GDM1 (cell line): ENCODE measurements around the gene INPP4A.

ENCODE experiments used
- DNase-seq: peaks from one replicate; lab custom pipeline; 2025; lab: John Stamatoyannopoulos, UW

INPP4A gene

DNA sequence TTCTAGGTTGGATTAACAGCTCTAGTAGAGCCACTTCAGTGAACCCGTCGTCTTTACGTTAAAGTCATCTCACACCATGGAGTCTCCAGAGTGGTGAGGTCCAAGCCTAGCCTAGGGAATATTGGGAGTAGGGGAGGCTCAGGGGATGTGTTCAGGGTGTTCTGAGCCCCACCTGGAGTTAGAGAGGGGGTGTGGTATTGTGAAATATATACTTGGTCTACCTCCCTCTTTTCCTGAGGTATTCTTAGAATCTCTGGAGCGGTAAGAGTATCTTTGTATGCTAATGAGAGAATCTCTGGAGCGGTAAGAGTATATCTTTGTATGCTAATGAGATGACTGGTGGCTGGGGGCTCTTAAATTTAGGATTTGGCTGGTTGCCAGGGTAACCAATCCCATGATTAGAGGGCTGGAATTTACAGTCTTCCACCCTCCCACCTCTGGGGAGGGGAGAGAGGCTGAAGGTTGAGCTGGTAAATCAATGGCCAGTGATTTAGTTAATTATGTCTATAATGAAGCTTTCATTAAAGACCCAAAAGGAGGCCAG lies 69.5 kb downstream of the INPP4A start:
- DNase-seq = no peak

DNA sequence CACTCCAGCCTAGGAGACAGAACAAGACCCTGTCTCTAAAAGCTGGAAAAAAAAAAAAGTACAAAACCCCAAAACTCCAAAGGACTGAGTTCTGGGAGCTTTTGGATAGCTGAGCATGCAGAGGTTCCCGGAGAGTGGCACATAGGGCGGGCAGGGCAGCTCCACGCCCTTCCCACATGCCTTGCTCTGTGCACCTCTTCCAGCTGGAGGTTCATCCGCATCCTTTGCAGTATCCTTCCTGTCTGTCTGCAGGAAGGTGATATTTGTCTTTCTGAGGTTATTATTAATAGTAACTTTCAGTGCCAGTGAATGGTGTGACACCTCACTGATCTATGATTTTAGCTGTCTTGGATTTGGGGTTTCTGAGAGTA lies 70.2 kb downstream of the INPP4A start:
- DNase-seq = no peak

GRCh38 chr2:98515250-98515991 lies 70.8 kb downstream of the INPP4A start:
- DNase-seq = peak; percentile 23

DNA sequence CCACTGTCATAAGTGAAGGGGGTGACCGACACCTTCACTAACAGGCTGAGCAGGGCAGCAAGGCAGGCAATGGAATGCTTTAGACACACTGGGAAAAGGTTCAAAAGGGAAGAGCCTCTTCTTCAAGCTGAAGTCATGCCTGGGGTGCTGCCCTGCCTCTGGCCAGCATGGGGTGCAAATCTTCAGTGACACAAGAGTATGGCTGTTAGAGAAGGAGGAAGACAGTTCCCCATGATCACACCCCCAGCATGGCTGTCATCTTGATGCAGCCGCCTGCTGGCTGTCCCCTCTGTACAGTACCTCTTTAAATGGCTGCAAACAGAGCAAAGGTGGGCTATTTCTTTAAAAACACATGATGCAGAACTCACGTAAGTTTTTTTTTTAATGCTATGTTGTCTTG lies 71.9 kb downstream of the INPP4A start:
- no peak for DNase-seq

DNA sequence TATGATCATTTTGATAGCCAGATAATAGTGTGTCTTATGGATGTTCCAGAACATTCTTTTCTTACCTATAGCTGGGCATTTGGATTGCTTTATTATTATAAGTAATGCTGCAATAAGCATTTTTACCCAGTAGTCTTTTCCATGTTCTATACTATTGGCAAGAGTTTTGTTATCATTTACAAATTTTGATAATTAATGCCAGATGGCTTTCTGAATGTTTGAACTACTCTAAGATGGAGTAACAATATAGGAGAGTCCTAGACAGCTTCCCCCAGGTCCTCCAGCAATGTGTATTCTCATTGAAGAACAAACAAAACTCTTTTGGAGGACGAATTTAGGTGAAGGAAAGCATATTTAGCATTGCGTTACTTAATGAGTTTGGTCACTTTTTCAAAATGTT lies 73.0 kb downstream of the INPP4A start:
- DNase-seq = no peak

DNA sequence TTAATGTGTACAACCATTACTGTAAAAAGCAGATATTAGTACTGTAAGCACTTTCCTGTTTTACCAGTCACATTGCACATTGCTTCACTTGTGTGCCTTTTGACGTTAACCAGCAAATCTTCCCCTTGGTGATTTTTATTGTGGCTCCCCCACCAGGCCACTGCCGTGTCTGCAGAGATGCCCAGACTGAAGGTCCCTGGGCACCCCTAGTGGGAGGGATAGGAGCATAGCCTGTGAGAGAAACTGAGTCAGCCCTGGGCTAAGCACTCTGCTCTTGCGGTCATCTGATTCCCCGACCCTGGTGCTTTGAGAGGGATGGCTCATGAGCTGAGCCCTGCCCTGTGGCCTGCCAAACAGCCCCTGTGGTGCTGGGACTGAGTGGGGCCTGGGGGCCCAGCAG lies 73.4 kb downstream of the INPP4A start:
- DNase-seq = no peak

DNA sequence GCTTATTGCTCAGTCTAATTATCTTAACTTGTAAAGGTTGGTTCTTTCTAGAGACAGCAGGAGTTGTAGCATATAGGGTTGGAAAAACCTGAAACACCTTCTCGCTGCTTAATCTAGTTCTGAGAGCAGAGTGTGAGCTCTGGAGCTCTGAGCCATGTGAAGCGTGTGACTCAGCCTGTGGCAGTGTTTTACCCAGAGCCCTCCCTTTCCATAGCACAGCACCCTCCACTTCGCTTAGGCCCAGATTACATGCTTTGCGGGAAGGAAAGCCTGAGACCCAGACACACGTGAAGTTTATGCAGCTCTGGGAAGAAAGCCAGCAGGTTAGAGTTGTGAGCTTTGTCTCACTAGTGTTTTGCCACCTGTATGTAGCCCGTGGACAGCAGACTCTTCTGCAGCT lies 74.5 kb downstream of the INPP4A start:
- no peak for DNase-seq

DNA sequence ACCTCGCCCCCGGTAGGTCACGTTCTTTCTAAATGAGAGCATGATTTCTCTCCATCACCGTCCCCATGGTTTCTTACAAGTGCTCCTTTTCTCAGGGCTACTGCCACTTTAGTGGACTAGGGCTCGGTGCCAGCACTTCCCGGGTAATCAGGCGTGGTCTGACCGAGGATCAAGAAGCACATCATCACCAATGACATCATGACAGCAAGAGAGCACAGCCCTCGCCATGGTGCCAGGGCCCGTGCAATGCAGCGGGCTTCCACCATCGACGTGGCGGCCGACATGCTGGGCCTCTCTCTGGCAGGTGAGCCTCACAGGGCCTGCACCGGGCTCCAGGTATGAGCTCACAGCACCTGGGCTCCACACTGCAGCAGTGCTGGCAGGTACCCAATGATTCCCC lies 75.2 kb downstream of the INPP4A start:
- DNase-seq = no peak

- no peak for DNase-seq
These were observed 76.1 kb downstream of the INPP4A start for GRCh38 chr2:98520806-98521205.

DNA sequence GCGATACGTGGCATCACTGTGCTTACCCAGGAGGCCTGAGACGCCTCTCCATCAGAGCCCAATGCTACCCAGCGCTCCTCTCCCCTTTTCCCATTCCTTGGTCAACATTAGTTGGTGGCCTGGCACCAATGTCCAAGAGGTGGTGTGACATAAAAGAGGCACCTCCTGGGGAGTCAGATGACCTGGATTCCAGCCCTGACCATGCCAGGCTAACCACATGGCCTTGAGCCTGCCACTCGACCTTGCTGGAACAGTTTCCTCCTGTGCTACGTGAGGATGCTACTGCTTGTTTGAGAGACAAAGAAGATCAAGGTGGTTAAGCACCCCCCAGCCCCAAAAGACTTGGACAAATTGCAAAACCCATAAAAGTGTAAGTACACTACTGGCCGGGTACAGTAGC lies 76.6 kb downstream of the INPP4A start:
- no peak for DNase-seq

DNA sequence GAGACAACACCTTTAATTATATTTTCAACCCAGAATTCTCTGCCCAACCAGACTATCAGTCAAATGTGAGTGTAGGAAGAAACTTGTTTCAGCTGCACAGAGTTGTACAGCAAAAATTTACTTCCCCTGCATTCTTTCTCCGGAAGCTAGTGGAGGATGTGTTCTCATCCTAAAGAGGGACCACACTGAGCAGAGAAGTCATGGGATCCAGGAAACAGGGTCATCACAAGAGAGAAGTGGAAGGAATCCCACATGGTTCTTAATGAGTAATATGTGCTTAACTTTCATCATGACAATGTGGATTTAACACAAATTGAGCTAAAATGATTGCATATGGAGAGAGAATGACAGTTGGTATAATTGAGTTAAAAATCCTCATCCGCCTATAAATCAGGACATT lies 78.2 kb downstream of the INPP4A start:
- no peak for DNase-seq

GRCh38 chr2:98524168-98524567 lies 79.5 kb downstream of the INPP4A start:
- DNase-seq = no peak

DNA sequence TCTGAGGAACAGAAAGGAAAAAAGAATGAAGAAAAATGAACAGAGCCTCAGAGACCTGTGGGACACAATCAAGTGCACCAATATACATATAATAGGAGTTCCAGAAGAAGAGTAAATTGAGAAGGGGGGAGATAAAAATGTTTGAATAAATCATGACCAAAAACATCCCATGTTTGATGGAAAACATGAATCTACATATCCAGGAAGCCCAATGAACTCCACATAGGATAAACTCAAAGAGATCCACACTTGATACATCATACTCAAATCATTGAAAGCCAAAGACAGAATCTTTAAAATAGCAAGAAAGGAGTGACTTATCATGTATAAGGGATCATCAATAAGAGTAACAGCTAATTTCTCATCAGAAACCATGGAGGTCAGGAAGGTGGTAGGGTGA lies 83.7 kb downstream of the INPP4A start:
- DNase-seq = no peak

DNA sequence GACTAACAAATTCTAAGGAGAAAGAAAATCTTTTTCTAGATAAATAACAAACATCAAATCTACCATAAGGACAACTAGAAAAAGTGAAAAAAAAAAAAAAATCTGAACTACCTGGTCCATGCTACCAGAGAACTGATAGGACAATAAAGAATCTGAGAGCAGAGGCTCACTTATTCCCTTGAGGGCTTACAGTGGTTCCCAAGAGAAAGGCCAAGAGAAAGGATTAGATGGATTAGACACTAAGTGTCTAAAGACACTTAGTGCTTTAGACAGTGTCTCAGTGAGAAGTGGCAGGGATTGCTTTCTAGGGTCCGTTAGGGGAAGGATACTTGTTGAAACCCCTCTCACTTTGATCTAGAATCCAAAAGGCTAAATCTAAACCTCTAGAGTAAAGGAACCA lies 85.5 kb downstream of the INPP4A start:
- no peak for DNase-seq

DNA sequence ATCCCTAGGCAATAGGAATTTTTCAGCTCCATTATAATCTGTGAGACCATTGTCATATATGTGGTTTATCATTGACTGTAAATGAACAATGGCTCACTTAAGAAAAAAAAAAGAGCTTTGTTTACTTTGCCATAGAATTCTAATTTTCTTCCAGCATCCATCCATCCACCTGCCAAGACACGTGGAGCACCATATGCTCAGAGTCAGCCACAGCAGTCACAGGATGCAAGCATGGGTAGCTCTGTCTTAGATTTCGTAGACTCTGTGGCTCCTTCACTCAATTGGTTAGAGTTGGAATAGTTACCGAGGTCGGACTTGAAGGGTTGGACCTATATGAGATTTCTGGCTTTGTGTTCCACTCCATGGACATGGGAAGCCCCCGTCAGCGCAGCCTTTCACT lies 88.1 kb downstream of the INPP4A start:
- DNase-seq = no peak

DNA sequence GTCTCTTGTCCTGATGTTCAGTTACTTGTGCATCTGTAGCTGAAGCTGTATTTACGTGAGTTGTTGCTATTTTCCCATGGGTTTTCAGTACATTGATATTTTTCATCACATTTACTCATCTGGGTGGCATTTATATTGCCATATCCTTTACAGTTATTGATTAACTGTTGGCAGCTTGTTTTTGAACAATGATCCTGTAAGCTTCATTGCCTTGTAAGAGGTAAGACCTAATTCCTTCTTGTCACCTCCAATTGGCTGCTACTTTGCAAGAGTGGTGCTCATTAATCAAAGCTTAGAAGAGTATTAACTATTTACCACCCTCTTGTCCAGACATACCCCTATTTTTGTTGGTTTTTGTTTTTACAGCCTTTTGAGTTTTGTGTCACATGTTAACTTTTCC lies 88.9 kb downstream of the INPP4A start:
- DNase-seq = no peak

DNA sequence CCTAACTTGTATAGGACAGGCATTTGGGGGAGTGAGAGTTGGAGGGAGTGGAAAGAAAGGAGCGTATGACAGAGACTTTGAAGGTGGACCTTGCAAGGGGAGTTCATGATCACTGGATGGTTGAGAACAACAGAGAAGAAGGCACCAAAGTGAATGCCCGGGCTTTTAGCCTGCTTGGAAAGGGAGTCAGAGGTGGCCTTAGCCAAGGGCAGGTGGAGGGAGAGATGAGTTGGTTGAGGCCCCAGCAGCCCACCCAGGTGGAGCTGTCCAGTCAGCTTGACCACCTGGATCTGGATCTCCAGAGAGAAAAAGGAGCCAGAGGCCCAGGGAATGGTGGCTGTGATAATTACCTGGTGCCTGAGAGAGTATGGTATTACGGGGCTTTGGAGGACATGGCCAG lies 90.1 kb downstream of the INPP4A start:
- DNase-seq = no peak

DNA sequence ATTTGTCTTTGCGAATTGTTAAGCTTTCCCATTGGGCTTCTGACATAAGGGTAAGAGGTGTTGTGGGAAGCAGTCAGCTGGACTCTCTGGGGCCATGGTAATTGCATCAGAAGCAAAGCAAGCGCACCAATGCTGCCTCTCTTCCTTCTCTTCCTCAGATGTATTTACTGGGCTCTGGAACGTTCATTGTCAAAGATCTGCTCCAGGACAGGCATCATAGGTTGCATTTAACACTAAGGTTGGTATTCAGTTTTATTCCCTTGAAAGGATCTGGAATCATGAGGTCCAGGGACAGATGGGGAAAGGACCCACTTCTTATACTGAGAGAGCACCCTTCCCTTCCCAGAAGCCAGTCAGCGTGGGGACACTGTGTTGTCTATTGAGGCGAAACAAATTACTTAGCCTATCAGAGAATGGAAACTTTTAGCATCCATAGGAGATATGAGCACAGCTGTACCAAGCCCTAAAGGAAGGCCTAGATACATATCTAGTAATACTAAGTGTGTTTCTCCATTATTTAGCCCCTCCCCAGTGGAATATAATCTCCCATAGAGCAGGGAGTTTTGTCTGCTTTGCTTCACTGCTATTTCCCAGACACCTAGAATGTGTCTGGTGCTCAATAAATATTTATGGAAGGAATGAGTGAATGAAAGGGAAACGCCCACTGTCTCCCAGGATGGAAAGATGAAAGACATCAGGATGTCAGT lies 91.5 kb downstream of the INPP4A start:
- no peak for DNase-seq

DNA sequence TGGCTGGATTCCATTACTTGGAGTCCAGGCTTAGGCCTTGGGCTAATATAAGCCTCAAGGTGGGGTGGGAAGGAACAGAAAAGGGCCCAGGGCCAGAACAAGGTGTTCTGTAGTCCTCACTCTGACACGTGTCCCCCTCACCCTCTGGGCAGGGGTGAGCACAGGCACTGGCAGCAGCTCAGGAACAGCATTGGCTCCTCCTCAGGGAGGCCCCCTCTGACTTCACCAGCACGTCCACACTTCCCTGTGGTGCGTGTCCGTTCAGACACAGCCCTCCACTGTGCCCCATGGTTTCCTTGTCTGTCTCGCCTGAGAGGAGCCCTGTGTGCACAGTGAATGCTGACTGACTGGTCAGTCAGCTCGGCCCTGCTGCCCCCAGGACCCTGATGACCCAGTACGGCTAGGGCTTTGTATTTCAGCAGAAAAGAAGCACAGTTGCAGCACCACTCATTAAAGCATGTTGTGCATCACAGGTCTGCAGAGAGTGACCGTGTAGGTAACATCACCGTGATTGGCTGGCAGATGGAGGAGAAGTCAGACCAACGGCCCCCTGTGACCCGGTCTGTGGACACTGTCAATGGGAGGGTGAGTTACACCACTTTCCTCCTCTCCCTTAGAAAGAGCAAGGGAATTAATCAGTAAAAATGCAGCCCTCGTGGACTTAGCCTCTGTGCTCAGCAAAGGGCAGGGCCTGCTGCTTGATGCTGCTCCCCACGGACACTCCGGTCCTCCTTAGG lies 92.9 kb downstream of the INPP4A start:
- no peak for DNase-seq

DNA sequence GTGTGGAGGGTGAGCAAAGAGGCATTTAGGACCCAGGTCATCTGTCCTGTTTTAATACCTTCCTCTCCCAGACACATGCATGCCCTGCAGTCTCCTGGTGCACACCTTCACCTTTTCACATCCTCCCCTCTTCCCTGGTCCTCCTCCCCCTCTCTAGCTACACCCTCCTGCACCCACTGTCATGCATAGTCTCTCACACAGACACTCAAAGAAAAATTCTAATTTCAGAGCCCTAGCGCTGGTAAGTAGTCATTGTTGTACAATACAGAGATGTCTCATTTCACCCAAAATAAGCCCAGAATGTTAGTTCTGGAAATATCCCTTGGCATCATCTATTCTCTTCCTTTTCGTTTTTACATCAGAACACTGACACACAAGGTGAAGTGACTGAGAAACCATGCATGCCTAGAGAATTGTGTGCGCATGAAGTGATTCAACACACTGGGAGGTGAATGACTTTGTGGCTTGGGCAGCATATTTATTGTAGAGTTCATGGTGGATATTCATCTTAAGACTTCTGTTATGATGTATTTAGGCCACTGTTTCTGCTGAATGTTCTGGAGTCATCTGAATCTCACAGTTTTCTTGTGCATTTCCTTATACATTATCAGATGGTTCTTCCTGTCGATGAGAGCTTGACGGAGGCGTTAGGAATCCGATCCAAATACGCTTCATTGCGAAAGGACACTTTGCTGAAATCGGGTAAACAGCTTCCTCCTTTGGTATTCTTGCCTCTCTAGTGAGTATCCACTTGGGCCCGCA lies 93.8 kb downstream of the INPP4A start:
- no peak for DNase-seq

GRCh38 chr2:98539056-98539735 lies 94.5 kb downstream of the INPP4A start:
- no peak for DNase-seq

- no peak for DNase-seq
These were observed 95.9 kb downstream of the INPP4A start for GRCh38 chr2:98540536-98540935.
